GM12891 (cell line): Measurements from ENCODE around the gene DNAJC9.

Experiments used
- PAX5 ChIP-seq: IDR thresholded peaks from 2 replicates; pipeline ENCODE4 v1.6.1; 2011; ENCODE audit warnings: low read length, moderate library complexity, mild to moderate bottlenecking; ENCODE audit not compliant: insufficient read depth, severe bottlenecking
- POLR2A ChIP-seq: IDR thresholded peaks from 2 replicates; pipeline ENCODE4 v1.6.1; 2011; ENCODE audit warnings: low read depth, low read length, control low read depth
- POLR2AphosphoS5 ChIP-seq: IDR thresholded peaks from 2 replicates; pipeline ENCODE4 v1.6.1; 2011; ENCODE audit warnings: low read depth, low read length, control low read depth
- POU2F2 ChIP-seq: IDR thresholded peaks from 2 replicates; pipeline ENCODE4 v1.6.1; 2011; ENCODE audit warnings: low read depth, mild to moderate bottlenecking, control low read depth, low read length, moderate library complexity
- SPI1 ChIP-seq: IDR thresholded peaks from 2 replicates; pipeline ENCODE4 v1.6.1; 2011; ENCODE audit warnings: low read depth, low read length, control low read depth
- TAF1 ChIP-seq: IDR thresholded peaks from 2 replicates; pipeline ENCODE4 v1.6.1; 2011; ENCODE audit warnings: low read depth, low read length, control low read depth

- TF ChIP-seq POLR2A (no peak), TAF1 (no peak), POLR2AphosphoS5 (no peak), SPI1 (no peak), PAX5 (no peak), POU2F2 (no peak)
Observed at GRCh38 chr10:73210395-73211105, 36.5 kb downstream of the DNAJC9 start.
